Liver (tissue), 3 donors: ENCODE measurements around the gene PIP5KL1.

Experiments
- ATF3 ChIP-seq: IDR thresholded peaks from 2 replicates; pipeline ENCODE4 v1.6.1; 2016; ENCODE audit warnings: antibody characterized with exemption
- CTCF ChIP-seq: fragments of 150-350 bp; IDR thresholded peaks from 2 replicates; pipeline ENCODE4 v1.5.1; 2017; ENCODE audit warnings: improper control_type of control experiment, low read depth, low read length; ENCODE audit not compliant: missing input control
- JUND ChIP-seq, 2 donors: IDR thresholded peaks; 2 replicates each; pipeline ENCODE4 v1.6.1; 2016; ENCODE audit warnings: antibody characterized with exemption in 2 of 2
- SP1 ChIP-seq: IDR thresholded peaks from 2 replicates; pipeline ENCODE4 v1.6.1; 2018; ENCODE audit warnings: antibody characterized with exemption, mild to moderate bottlenecking
- TAF1 ChIP-seq: conservative IDR thresholded peaks from 2 replicates; pipeline ENCODE4 v1.6.1; 2016; ENCODE audit warnings: antibody characterized with exemption, mild to moderate bottlenecking
- YY1 ChIP-seq: IDR thresholded peaks from 2 replicates; pipeline ENCODE4 v1.6.1; 2016; ENCODE audit warnings: antibody characterized with exemption, mild to moderate bottlenecking
- donor health status: healthy.
- donor health status: healthy.

GRCh38 chr9:127907867-127908659 lies 22.5 kb downstream of the PIP5KL1 start:
- TF ChIP-seq SP1 (no peak), TAF1 (no peak), CTCF (no peak), JUND (IDR thresholded peaks at IDR 0.05) (no peak), YY1 (no peak), ATF3 (no peak)
